HCT116 (cell line): ENCODE results near the gene CMIP. TPM values are rescaled to one million over a fixed set of nuclear protein-coding genes. Genes with fewer than 3 reads are reported as not detected.

ENCODE experiments used
- ATAC-seq: fragments of 200-7000 bp; cut with Tn5 transposase; 2 replicates; pipeline ENCODE4 v1.9.1; 2020; ENCODE audit warnings: mild to moderate bottlenecking, moderate library complexity
- BruUV-seq: library from RNA; stranded (reverse); fragments of 400-500 nt; replicated peaks from 2 replicates; lab custom pipeline; 2021; lab: Mats Ljungman, UMichigan
- CTCF ChIA-PET: fragments of 300-600 bp; sonication (Branson Sonifier 250); formaldehyde crosslinking; loops from one replicate; lab custom pipeline; 2021; ENCODE audit warnings: antibody characterized with exemption; lab: Charles Lee
- POLR2A ChIA-PET: fragments of 300-600, 350-600 bp; sonication (Branson Sonifier 250); formaldehyde crosslinking; loops from one replicate; lab custom pipeline; 2021; ENCODE audit warnings: antibody characterized with exemption; lab: Charles Lee
- RAD21 ChIA-PET, 2 experiments: fragments of 300-600 bp; sonication (Branson Sonifier 250); formaldehyde crosslinking; loops; one replicate each; lab custom pipeline; 2023; ENCODE audit warnings: low total read pairs in 2 of 2; ENCODE audit not compliant: uncharacterized antibody in 2 of 2, unreplicated experiment in 2 of 2, low non-redundant PET in 1 of 2; lab: Charles Lee
- DNase-seq: peaks from one replicate; pipeline ENCODE4 v3.0.0-alpha.2; 2010; ENCODE audit warnings: low read depth, low spot score
- H2AFZ ChIP-seq: fragments of 200-600 bp; shearing (Covaris generic), sonication (generic); 2 replicates; pipeline ENCODE4 v1.6.1; 2017; ENCODE audit warnings: low read depth, mixed run types, mixed read lengths, antibody characterized with exemption, low read length; ENCODE audit not compliant: poor library complexity, severe bottlenecking
- H3K27ac ChIP-seq: 2 replicates; pipeline ENCODE4 v1.5.1; 2012; ENCODE audit warnings: low read depth, low read length
- H3K27me3 ChIP-seq: fragments of 200-600 bp; sonication (generic); 2 replicates; pipeline ENCODE4 v1.6.1; 2016; ENCODE audit warnings: mixed run types, low read length, mixed read lengths; ENCODE audit not compliant: insufficient read depth
- H3K36me3 ChIP-seq, 2 experiments: fragments of 200-500 bp in 1 of 2; fragments of 200-600 bp in 1 of 2; sonication (Bioruptor generic) in 1 of 2; sonication (generic) in 1 of 2; 2 replicates each; pipeline versions ENCODE4 v1.5.1 to v1.6.1; 2014 to 2016; ENCODE audit warnings: low read length in 2 of 2, inconsistent platforms in 1 of 2, mixed read lengths in 1 of 2, mixed run types in 1 of 2; ENCODE audit not compliant: insufficient read depth in 2 of 2, control insufficient read depth in 1 of 2
- H3K4me1 ChIP-seq, 2 experiments: fragments of 200-600 bp in 1 of 2; sonication (generic) in 1 of 2; 2 replicates each; pipeline versions ENCODE4 v1.5.1 to v1.6.1; 2012 to 2017; ENCODE audit warnings: low read length in 2 of 2, inconsistent platforms in 1 of 2, mild to moderate bottlenecking in 1 of 2, mixed read lengths in 1 of 2, mixed run types in 1 of 2, moderate library complexity in 1 of 2; ENCODE audit not compliant: insufficient read depth in 2 of 2, control insufficient read depth in 1 of 2
- H3K4me2 ChIP-seq: fragments of 200-600 bp; sonication (generic); 2 replicates; pipeline ENCODE4 v1.6.1; 2017; ENCODE audit warnings: mixed run types, low read length, mixed read lengths
- H3K4me3 ChIP-seq, 2 experiments: fragments of 200-600 bp in 1 of 2; sonication (generic) in 1 of 2; replicated peaks in 1 of 2; 2 replicates each; pipeline ENCODE4 v1.5.1; 2011 to 2016; ENCODE audit warnings: low read length in 2 of 2, control low read depth in 1 of 2, low read depth in 1 of 2, mild to moderate bottlenecking in 1 of 2, mixed read lengths in 1 of 2, mixed run types in 1 of 2
- H3K79me2 ChIP-seq: fragments of 200-600 bp; sonication (generic); 2 replicates; pipeline ENCODE4 v1.6.1; 2017; ENCODE audit warnings: mild to moderate bottlenecking, mixed run types, low read length, moderate library complexity, mixed read lengths; ENCODE audit not compliant: insufficient read depth
- H3K9ac ChIP-seq: fragments of 200-600 bp; sonication (generic); 2 replicates; pipeline ENCODE4 v1.6.1; 2016; ENCODE audit warnings: low read length, mixed read lengths
- H3K9me2 ChIP-seq: fragments of 200-600 bp; sonication (generic), shearing (Covaris generic); 2 replicates; pipeline ENCODE4 v1.6.1; 2017; ENCODE audit warnings: mixed run types, mild to moderate bottlenecking, moderate library complexity; ENCODE audit not compliant: insufficient read depth
- H3K9me3 ChIP-seq, 2 experiments: fragments of 200-500 bp in 1 of 2; fragments of 200-600 bp in 1 of 2; sonication (Bioruptor generic) in 1 of 2; sonication (generic) in 1 of 2; 2 replicates each; pipeline ENCODE4 v1.6.1; 2014 to 2017; ENCODE audit warnings: low read length in 2 of 2, mixed read lengths in 2 of 2, inconsistent platforms in 1 of 2, low read depth in 1 of 2, mild to moderate bottlenecking in 1 of 2, mixed run types in 1 of 2, moderate library complexity in 1 of 2; ENCODE audit not compliant: control insufficient read depth in 1 of 2, insufficient read depth in 1 of 2
- H4K20me1 ChIP-seq: fragments of 200-600 bp; sonication (generic), shearing (Covaris generic); 2 replicates; pipeline ENCODE4 v1.6.1; 2017; ENCODE audit warnings: mixed run types, mild to moderate bottlenecking, moderate library complexity; ENCODE audit not compliant: insufficient read depth
- ATF3 ChIP-seq: IDR thresholded peaks from 2 replicates; pipeline ENCODE4 v1.6.1; 2012
- CTCF ChIP-seq, 3 experiments: fragments of 200-600 bp in 1 of 3; sonication (generic) in 1 of 3; IDR thresholded peaks in 2 of 3; conservative IDR thresholded peaks in 1 of 3; 2 replicates each; pipeline ENCODE4 v1.5.1; 2012 to 2017; ENCODE audit warnings: low read depth in 2 of 3, low read length in 2 of 3, antibody characterized with exemption in 1 of 3, borderline replicate concordance in 1 of 3, control low read depth in 1 of 3, mild to moderate bottlenecking in 1 of 3, mixed read lengths in 1 of 3, mixed run types in 1 of 3, moderate library complexity in 1 of 3; ENCODE audit not compliant: insufficient read depth in 1 of 3
- EZH2phosphoT487 ChIP-seq: fragments of 200-600 bp; IDR thresholded peaks from 2 replicates; pipeline ENCODE4 v1.6.1; 2018; ENCODE audit warnings: antibody characterized with exemption, borderline replicate concordance
- JUND ChIP-seq: IDR thresholded peaks from 2 replicates; pipeline ENCODE4 v1.6.1; 2012
- MAX ChIP-seq: IDR thresholded peaks from 2 replicates; pipeline ENCODE4 v1.6.1; 2012
- RAD21 ChIP-seq: IDR thresholded peaks from 2 replicates; pipeline ENCODE4 v1.6.1; 2012; ENCODE audit warnings: low read depth, mild to moderate bottlenecking
- TCF7L2 ChIP-seq: IDR thresholded peaks from 2 replicates; pipeline ENCODE4 v1.7.0; 2011; ENCODE audit warnings: borderline replicate concordance, inconsistent platforms; ENCODE audit not compliant: insufficient read depth, insufficient read length; ENCODE audit errors: extremely low read depth
- intact Hi-C: fragments of 100-400 bp; cut with micrococcal nuclease; formaldehyde crosslinking; loops from 2 replicates; pipeline ENCODE4 v1.10.0; 2022
- total RNA-seq: library from RNA; stranded (reverse); gene quantifications from one replicate; pipeline ENCODE4 v1.2.1, GENCODE V29; 2021; ENCODE audit not compliant: unreplicated experiment

The CMIP gene
- total RNA-seq, 1 experiment from 2014 or later, result 64.6 TPM

- H3K4me3 ChIP-seq, result peak overlapping the region; percentile 6 to 27; a peak in 2 of 4 replicates
- H4K20me1 ChIP-seq, result no peaks in the 10 kb centered on the region
- peaks cover 3 to 11% of the 10 kb centered on the region in 2 experiments; a peak in 3 of 4 replicates for H3K4me1 ChIP-seq
- intact Hi-C loops, result loop anchor here (1.0 to 10.0 kb wide), 7 partner anchors 335 to 1213 kb away; partner anchors contain the start of gene ATMIN
- ChIA-PET RAD21 (interaction anchor here in 1 of 2 experiments (0.7 kb wide), 1 partner anchor 18 kb away, joined by 3 read pairs; no protein-coding TSS in a partner anchor), CTCF (interaction anchor here (0.5 to 1.4 kb wide), 7 partner anchors 19 to 702 kb away, joined by 3 to 4 read pairs (median 3); partner anchors contain the start of gene ATMIN)
- no peaks in the 10 kb centered on the region for H3K79me2 ChIP-seq
- no peaks in the 10 kb centered on the region for H3K9me2 ChIP-seq
- BruUV-seq, result no TSS peak
- peak; percentile 96 for ATAC-seq
- no peaks in the 10 kb centered on the region for H3K27me3 ChIP-seq
- peak overlapping the region; percentile 65 for H3K4me2 ChIP-seq
- DNase-seq, result peak; percentile 79
- no peaks in the 10 kb centered on the region for H3K9me3 ChIP-seq
- TF ChIP-seq JUND (no peak), TCF7L2 (no peak), RAD21 (peak; percentile 99), CTCF (IDR thresholded peaks at IDR 0.05 in 2 of 3, conservative IDR thresholded peaks at IDR 0.05 in 1 of 3; ENCODE audit: borderline replicate concordance in 1 of 3, insufficient read depth in 1 of 3, low read depth in 2 of 3, low read length in 2 of 3) (peak; percentile 92 to 98 (median 95)), EZH2phosphoT487 (no peak), MAX (peak; percentile 20; the same call in 1 of the 2 replicates), ATF3 (no peak)
- TF ChIP-seq, all 23 proteins: peak for 3
- Histone ChIP-seq H3K27ac (no peak overlapping the region), H3K36me3 (no peaks in the 10 kb centered on the region), H3K9ac (peak overlapping the region; percentile 29), H2AFZ (peak overlapping the region; percentile 79)
- POLR2A ChIA-PET, result no interaction called here
Observed at GRCh38 chr16:81737885-81738536, 293.4 kb downstream of the CMIP start.
